Measurements from ENCODE around the gene SEC22B.
"Not testable (repeated sequence)": the region's sequence is repeated elsewhere in the genome, so short reads cannot be mapped to it uniquely, and the experiment has no call there.

SEC22B gene

GRCh38 chr1:120117371-120118177 is 58.7 kb downstream of the SEC22B start:
- in situ Hi-C loops (cut with MboI; ENCODE audit: low sequenced_read_pairs): not testable (repeated sequence)

GRCh38 chr1:120116094-120116493 is 60.2 kb downstream of the SEC22B start:
- in situ Hi-C loops (cut with MboI; ENCODE audit: low sequenced_read_pairs): not testable (repeated sequence)

DNA sequence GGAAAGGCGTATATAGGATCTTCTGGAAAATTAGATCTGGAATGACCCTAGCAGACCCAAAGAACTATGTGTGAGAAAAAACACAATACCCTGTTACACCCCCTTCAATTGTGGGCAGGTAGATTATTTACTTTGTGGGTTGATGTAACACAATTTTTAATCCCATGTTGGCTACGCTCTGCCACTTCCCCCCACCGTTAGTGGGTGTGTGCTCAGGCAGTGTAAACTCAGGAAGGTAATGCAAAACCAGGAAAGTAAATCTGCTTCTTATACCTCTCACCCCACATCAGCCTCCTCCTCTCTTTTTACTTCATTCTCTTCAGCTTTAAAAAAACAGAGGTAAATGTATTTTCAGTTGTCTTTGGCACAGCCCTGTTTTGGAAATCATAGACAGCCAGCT is 63.2 kb downstream of the SEC22B start:
- in situ Hi-C loops (cut with MboI; ENCODE audit: low sequenced_read_pairs): not testable (repeated sequence)

DNA sequence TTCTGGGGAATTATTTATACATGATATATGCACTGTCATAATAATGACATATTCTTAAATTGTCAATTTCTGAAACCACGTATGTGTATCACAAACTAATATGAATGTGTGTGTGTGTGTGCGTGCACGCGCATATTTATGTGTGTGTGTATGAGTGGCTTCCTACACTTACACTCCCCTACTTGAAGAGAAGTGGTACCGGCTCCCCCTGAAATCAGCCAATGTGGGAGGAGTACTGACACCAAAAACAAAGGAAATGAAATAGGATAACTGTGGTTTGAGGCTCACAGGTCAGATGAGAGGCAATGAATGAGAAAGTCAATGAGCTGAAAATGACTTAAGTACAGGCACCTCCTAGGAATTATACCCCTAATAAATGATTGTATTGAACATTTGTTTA is 64.1 kb downstream of the SEC22B start:
- in situ Hi-C loops (cut with MboI; ENCODE audit: low sequenced_read_pairs): not testable (repeated sequence)

DNA sequence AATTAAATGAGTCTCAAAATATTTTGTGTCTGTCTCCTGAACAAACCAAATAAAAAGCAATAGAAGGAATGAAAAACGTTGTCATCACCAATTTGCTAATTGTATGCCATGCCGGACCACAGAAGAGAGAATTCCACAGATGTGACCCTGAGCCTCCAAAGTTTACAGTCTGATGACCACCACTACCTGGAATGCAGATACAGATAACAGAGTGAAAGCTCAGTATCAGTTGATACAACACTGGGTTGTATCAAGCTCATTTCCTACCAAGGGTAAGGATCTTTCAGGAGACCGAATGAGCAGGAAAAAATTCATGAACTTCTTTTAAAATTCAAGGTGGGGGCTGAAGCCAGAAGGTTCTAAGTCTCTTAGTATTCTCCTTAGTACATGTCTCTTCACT is 64.5 kb downstream of the SEC22B start:
- in situ Hi-C loops (cut with MboI; ENCODE audit: low sequenced_read_pairs): not testable (repeated sequence)

DNA sequence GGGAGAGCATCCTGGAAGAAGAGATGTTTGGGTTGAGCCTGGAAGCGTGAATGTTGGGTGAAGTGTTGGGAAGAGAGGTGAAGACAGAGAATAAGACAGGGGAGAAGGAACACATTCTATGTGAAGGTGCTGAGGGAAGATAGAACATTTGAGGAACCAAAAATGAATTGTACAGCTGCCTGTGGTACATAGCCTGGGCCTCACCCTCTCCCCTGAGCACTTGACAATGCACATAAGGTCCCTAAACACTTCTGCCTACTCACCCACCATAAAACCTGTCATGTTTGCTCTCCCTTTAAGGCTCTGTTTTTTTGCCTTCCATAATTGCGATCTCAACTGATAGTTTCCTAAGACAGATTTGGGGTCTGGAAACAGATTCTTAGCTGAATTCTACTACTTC is 65.3 kb downstream of the SEC22B start:
- in situ Hi-C loops (cut with MboI; ENCODE audit: low sequenced_read_pairs): not testable (repeated sequence)

GRCh38 chr1:120109656-120110055 is 66.7 kb downstream of the SEC22B start:
- in situ Hi-C loops (cut with MboI; ENCODE audit: low sequenced_read_pairs): not testable (repeated sequence)

GRCh38 chr1:120109180-120109579 is 67.1 kb downstream of the SEC22B start:
- in situ Hi-C loops (cut with MboI; ENCODE audit: low sequenced_read_pairs): not testable (repeated sequence)

- in situ Hi-C loops (cut with MboI; ENCODE audit: low sequenced_read_pairs): not testable (repeated sequence)
Observed at GRCh38 chr1:120105288-120105687, 71.0 kb downstream of the SEC22B start.

DNA sequence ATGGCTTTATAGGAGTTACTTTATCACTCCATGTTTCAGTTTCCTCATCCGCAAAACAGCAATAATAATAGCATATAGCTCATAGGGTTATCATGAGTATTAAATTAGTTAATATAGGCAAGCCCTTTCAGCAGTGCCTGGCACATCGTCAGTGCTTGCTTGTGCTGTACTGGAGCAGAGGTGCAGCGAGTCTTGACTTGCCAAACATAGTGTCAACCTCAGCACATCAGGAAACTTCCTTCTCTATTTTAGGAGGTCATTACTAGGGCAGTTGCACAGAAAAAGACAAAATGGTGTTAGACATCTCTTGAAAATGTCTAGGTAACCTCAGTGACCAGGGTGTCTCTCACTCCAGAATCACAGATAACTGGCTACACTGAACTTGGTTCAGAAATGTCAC is 72.6 kb downstream of the SEC22B start:
- in situ Hi-C loops (cut with MboI; ENCODE audit: low sequenced_read_pairs): not testable (repeated sequence)

DNA sequence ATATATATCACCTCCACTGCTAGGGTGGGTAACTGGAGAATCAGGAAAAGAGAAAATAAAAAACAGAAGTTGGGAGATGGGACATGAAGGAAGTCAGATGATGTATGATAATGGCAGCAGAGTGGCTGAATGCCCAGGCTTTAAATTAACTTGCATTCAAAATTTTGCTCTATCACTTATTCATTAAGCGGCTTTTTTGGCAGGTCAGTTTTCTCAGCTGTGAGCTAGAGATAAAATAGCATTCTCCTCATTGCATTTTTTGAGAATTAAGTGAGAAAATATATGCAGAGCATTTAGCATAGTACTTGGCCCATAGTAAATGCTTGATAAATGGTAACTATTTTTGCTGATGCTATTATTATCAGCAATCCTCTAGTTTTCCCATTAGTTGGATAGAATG is 74.7 kb downstream of the SEC22B start:
- in situ Hi-C loops (cut with MboI; ENCODE audit: low sequenced_read_pairs): not testable (repeated sequence)
